Fibroblast of the conjunctiva (primary cell): ENCODE measurements around the gene UHRF1.
"Not testable (repeated sequence)": the region's sequence is repeated elsewhere in the genome, so short reads cannot be mapped to it uniquely, and the experiment has no call there.

Experiments used
- DNase-seq: peaks from one replicate; pipeline ENCODE4 v3.0.0-alpha.2; 2010; ENCODE audit warnings: low read depth

The UHRF1 gene

DNA sequence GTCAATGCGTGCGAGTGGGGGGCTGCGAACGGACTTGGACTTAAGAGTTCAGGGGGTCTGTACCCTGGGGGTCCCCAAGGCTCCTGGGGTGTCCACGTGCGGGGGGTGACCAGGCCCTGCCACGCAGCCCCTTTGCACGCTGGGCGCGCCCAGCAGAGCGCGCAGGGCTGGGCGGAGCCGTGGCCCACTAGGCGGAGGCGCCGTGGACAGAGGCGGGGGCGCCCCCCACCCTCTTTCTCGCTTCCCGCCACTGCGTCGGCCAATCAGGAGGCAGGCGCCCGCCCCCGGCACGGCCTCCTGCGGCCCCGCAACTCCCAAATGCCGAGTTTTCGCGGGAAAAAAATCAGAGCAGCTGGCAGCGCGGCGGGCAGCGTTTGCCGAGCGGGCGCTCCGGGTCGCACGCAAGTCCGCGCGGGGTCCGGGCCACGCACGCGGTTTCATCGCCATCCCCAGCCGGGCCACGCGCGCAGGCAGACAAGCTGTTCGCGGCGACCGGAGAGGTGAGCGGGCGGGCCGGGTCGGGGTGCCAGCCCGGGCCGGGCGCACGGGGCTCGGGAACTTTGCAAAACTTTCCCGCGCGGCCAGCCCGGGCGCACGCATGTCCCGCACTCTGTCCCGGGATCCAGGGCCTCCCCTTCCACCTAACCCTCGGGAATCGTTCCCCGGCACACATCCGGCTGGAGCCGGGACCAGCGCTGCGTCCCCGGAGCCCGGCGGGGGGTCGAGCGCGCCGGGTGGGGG, at the start of gene UHRF1:
TSS of gene UHRF1 (plus strand) at position 346 of the 741 bp plus-strand sequence. CDS start 1,385 bp downstream, outside the sequence.
- DNase-seq = no peak

DNA sequence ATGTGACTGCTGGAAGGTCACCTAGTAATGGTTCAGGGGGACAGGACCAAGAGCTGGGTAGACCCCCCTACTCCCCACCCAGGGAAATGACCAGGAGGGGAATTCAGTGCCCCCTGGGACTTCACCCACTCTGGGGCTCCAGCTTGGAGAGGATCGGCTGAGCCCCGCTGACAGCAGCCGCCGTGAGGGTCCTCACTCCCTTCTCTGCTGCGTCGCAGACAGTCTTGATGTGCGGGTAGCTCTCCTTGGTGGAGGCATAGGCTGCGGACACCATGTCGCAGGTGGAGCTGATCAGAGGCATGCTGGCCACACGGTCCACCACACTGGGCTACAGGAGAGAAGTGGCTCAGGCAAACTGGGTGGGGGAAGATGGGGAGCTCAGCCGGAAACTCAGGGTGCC, 49.6 kb upstream of the UHRF1 start:
- DNase-seq = no peak

DNA sequence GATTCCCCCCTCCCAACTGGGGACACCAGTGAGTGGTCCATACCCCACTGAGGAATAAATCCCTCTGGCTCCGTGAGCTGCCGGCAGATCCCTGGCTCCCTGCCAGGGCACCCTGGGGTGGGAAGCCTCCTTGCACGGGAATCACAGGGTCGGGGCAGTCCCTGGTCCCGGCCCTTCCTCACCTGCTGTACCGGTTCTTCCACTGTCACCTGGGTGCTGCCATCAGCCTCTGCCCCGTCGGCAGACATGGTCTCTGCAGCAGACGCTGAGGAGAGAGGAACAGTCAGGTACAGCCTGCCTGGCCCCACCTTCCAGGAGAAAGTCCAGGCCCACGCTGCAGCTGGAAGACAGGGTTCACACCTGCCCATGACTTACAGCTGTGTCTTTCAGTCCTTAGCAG, 48.2 kb upstream of the UHRF1 start:
- no peak for DNase-seq

DNA sequence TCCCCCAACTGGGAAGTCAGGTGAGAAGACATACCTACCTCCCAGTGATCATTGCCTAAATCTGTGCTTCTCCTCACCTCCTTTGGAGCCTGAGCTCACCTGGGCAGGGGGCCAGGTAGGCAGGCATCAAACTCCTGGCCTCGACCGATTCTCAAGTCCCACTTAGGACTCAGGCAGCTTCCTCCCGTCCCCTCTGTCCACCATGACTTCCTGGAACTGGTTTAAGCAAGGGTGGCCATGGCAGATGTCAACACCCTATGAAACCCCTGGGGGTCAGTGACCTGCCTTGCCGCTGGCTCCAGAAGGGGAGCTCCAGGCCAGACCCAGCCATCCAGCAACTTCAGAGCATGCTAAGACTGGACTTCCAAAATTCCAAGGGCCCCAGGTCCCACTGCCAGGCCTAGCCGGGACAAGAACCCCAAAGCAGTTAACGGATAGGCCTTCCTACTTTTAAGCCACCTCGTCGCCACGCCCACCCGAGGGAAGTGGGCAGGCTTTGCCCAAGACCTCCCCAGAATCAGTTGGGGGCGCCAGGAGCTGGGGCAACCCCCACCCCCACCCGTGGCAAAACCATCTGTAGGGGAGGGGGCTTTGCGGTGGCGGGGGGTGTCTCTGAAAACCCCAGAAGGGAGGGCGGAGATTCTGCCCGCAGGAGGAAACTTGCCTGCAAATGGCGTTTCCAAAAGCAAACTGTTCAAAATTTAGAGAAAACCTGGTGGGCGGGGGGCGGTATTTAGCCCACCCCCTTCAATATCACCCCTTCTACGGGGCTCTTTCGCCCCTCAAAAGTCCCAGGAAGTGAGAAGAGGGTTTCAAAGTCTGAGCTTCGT, 42.5 kb upstream of the UHRF1 start:
- DNase-seq = no peak

DNA sequence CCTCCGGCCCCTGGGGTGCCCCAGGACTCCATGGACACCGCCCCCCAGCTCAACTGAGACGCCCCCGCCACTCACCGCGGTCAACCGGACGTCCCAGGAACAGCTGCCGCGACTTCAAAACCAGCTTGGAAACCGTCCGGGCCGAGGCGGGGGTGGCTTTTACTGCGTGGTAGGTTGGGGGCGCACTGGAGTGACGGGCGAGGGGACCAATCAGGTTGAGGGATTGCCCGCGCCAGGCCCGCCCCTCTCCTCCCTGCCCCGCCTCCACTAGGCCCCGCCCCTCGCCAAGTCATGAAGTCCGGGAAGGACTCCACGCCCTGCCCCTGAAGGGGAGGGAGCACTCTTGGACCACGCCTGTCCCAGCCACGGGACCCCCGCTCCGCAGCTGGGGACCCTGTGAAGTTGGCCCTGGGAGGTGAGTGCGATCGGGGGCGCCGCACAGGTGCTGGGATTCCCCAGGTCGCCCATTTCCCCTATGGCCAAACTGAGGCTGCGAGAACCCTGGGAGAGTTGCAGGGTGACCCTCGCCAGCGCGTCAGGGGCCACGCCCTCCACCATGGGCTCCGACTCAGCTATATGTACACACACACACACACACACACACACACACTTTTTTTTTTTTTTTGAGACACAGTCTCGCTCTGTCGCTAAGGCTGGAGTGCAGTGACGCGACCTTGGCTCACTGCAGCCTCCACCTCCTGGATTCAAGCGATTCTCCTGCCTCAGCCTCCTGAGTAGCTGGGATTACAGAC, 41.6 kb upstream of the UHRF1 start, which contains the start of gene PLIN3:
TSS of gene PLIN3 (minus strand) at position 134 of the 752 bp plus-strand sequence. CDS start 6,273 bp downstream, outside the sequence.
- DNase-seq = peak; percentile 94

DNA sequence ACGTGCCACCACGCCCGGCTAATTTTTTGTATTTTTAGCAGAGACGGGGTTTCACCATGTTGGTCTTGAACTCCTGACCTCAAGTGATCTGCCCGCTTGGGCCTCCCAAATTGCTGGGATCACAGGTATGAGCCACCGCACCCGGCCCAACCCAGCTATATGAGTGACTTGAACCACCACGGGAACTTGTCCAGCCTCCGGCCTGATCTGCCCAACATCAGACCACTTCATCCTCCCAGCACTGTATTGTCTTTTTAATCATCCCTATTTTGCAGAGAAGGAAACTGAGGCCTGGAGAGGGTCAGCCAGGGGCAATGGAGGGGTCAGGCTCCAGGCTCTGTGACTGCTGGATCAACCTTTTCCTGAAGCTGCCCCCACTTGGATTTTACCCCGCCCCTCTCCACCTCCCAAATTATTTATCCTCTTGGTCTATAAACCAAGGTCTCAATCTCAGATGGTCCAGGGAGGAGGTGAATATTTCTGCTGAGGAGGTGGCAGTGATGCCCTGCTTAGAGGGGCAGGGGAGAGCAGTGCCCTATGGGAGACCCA, 40.9 kb upstream of the UHRF1 start:
- DNase-seq = no peak

DNA sequence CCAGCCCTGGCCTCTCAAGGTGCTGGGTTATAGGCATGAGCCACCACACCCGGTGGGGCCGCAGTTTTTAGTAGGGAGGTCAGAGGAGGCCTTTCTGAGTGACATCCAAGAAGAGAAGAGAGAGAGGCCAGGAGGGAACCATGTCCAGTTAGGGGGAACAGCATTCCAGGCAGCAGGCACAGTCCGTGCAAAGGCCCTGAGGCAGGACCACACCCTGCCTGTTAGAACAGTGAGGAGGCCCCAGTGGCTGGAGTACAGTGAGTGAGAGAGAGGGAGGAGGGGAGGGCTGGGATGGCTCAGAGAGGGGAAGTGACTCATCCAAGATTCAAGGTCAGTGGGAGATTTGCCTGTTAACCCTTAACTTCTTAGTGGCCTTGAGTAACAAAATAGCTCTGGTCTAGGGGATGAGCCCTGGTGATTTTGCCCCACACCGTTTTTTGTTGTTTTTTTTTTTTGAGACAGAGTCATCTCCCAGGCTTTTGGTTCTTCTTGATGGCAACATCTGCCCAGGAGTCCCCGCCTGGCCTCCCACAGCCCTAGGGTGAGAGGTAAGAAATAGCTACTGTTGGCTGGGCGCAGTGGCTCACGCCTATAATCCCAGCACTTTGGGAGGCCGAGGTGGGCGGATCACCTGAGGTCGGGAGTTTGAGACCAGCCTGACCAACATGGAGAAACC, 39.1 kb upstream of the UHRF1 start:
- peak; percentile 93 for DNase-seq

DNA sequence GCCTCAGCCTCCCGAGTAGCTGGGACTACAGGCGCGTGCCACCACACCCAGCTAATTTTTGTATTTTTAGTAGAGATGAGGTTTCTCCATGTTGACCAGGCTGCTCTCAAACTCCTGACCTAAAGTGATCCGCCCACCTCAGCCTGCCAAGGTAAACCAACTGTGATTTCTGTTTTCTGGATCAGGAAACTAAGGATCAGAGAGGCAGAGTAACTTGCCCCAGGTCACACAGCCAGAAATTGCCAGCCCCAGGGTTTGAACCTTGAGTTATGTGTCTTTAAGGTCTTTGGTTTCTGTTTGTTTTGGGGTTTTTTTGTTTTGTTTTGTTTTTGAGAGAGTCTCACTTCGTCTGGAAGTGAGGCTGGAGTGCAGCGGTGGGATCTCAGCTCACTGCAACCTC, 37.6 kb upstream of the UHRF1 start:
- no peak for DNase-seq

DNA sequence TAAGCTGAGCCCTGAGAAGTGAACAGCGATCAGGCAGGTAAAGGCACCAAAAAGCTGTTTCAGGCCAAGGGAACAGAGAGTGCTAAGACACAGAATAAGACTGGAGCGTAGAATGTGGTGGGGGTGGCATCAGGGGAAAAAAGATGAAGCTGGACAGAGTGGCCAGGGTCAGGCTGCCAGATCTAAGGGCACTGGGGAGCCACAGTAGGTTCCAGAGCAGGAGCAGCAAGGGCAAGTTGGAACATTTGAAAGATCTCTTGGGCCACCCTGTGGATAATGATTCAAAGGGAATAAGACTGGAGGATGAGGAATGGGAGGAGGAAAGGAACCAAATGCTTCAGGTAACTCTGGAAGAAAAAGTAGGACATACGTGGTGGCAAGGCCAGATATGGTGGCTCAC, 35.4 kb upstream of the UHRF1 start:
- no peak for DNase-seq

DNA sequence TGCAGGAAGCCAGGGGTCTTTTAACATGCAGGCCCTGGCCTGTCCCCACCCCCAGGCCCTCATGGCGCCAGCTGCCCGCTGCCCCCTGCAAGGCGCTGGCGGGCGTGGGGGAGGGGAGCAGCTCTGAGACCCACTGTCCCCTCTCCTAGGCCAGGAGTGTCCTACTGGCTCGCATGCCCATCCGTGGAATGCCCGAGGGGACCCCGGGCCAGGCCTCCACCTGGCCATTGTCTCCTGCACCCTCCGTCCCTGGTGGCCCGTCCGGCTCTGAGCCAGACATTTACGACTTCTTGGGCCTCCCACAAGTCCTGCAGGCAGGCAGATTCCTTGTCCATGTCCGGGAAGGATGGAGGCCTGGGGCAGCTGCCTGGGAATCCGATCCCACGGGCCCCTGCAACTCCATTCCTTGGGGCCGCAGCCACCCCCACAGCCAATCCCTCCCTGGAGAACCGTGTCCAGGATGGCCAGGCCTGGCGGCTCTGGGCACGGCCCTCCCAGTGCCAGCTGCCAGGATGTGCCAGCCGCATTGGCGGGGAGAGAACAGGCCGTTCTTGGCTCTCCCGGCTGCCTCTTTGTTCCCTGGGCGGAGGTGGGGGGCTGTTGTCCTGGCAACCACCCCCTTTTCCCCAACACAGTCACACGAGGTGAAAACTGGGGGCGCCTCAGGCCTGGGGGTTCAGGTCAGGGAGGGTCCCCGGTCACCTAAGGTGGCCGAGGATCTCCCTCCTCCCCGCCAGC, 31.4 kb upstream of the UHRF1 start:
- no peak for DNase-seq

DNA sequence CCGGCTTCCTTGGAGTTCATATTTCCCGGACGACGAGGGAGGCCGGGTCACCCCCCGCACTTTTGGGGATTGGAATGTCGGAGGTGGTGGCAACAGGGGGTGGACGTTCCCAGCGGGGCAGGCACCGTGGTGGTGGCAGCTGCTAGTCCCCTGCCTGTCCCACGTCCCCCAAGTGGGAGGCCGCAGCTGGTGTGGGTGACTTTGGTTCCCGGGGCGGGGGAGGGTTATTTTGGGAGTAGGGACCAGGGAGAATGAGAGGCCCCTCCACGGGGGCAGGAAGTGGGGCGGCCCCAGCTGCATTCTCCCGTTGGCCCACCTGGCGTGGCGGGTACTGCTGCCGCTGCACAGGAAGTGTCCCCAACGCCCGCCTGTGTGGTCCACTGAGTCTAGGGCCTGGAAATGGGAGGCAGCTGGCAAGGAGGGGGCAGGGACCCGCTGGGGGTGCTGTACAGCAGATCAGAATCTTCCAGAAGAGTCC, 30.8 kb upstream of the UHRF1 start:
- DNase-seq = no peak

DNA sequence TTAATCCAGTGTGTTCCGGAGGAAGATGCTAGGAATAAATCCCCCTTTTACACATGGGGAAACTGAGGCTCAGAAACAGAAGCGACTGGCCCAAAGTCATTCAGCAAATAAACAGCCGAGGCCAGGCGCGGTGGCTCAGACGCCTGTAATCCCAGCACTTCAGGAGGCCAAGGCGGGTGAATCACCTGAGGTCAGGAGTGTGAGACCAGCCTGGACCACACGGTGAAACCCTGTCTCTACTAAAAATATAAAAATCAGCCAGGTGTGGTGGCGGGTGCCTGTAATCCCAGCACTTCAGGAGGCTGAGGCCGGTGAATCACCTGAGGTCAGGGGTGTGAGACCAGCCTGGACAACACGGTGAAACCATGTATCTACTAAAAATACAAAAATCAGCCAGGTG, 30.3 kb upstream of the UHRF1 start:
- no peak for DNase-seq

DNA sequence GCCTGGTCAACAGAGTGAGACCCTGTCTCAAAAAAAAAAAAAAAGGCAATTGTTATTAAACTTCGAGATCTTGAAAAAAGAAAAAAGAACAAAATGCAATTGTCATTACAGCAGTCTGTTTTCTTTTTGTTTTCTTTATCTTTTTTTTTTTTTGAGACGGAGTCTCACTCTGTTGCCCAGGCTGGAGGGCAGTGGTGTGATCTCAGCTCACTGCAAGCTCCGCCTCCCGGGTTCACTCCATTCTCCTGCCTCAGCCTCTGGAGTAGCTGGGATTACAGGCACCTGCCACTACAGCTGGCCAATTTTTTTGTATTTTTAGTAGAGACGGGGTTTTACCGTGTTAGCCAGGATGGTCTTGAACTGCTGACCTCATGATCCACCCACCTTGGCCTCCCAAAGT, 26.4 kb upstream of the UHRF1 start:
- DNase-seq = not testable (repeated sequence)

DNA sequence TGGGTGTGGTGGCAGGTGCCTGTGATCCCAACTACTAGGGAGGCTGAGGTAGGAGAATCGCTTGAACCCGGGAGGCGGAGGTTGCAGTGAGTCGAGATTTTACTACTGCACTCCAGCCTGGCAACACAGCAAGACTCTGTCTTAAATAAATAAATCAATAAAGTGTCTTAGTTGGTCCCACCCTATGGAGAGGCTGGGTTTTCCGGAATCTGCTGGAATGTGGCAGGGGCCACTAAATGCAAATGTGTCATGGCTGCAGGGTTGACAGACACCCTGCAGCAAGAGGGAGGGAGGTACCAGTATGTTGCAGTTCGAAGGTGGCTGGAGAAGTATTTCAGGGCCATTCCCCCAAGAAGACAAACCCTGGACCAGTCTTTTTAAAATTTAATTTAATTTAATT, 24.3 kb upstream of the UHRF1 start:
- DNase-seq = not testable (repeated sequence)

DNA sequence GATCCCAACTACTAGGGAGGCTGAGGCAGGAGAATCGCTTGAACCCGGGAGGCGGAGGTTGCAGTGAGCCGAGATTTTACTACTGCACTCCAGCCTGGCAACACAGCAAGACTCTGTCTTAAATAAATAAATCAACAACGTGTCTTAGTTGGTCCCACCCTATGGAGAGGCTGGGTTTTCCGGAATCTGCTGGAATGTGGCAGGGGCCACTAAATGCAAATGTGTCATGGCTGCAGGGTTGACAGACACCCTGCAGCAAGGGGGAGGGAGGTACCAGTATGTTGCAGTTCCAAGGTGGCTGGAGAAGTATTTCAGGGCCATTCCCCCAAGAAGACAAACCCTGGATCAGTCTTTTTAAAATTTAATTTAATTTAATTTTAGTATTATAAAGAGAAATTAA, 21.5 kb upstream of the UHRF1 start:
- not testable (repeated sequence) for DNase-seq

DNA sequence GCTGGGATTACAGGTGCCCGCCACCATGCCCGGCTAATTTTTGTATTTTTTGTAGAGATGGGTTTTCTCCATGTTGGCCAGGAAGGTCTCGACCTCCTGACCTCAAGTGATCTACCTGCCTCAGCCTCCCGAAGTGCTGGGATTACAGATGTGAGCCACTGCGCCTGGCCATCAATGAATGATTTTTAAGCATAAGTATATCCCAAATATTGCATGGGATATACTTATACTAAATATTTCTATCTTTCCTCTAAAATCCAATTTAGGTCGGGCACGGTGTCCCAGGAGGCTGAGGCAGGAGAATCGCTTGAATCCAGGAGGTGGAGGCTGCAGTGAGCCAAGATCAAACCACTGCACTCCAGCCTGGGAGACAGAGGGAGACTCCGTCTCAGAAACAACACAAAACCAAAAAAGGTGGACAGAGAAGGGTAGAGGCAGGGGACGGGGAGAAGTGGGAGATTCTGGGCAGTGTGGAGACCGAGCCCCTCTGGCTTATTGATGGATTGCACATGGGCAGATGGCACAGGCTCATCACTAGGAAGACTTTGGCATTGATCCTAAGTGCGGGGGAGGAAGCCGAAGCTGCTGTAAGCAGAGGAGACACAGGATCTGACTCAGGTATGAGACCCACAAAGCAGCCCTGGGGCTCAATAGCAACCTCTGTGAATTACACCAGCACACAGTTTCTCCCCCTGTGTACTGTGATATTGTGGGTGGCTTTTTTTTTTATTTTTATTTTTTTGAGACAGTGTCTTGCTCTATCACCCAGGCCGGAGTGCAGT, 20.1 kb upstream of the UHRF1 start:
- no peak for DNase-seq

DNA sequence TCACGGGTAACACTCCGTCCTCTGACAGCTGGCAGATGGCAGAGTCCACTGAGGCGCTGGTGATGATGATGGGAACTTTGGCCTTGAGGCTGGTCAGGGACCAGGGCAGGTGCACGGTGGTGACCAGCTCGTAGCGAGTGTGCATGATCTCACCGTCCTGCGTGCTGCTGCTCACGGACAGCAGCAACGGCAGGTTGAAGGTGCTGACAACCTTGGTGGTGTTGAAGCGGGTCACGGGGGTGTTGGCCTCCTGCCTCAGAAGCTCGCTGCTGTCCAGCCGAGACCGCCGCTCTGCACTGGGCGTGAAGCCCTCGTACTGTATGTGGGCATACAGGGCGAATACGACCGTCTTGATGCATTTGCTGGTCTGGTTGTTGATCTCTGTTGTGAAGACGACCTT, 18.2 kb upstream of the UHRF1 start:
- no peak for DNase-seq

DNA sequence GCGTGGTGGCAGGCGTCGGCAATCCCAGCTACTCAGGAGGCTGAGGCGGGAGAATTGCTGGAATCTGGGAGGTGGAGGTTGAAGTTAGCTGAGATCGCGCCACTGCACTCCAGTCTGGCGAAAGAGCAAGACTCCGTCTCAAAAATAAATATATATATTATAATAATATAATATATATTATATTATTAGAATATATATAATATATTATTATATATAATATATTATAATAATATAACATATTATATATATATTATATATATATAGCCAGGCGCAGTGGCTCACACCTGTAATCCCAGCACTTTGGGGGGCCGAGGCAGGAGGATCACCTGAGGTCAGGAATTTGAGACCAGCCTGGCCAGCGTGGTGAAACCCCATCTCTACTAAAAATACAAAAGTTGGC, 16.3 kb upstream of the UHRF1 start:
- not testable (repeated sequence) for DNase-seq

DNA sequence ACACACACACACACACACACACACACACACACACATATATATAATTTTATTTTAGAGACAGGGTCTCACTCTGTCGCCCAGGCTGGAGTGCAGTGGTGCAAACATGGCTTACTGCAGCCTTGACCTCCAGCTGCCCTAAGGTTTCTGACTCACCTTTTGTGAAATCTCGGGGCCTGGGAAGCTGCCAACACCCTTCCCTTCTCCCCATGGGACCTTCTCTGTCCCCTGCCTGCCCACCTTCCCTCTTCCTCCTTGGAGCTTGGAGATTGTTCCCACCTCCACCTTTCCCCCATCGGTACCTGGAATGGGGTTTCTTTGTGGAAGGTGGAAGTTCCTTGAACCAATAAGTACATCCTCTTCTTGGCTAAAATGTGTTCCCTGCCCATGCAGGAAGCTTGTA, 12.9 kb upstream of the UHRF1 start:
- DNase-seq = no peak

DNA sequence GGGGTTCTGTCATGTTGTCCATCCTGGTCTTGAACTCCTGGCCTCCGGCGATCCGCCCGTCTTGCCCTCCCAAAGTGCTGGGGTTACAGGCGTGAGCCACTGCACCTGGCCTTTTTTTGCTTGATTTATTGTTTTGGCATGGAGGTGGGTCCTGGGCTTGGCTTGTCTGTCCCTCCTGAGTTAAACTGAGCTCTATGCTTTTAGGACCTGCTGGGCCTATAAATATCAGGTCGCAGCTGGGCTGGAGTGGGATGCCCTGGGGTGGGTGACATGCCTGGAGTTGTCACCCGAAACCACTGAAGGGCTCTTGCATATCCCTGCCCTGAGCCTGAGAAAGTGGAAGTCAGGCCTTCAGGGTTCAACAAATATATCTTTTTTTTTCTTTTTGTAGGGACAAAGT, 12.2 kb upstream of the UHRF1 start:
- no peak for DNase-seq
